Activated B cell treated with CpG ODN at 0.5 μM for 24 hours (primary cell): ENCODE data around the gene SERPINA1. TPM values are rescaled to one million over a fixed set of nuclear protein-coding genes. Genes with fewer than 3 reads are reported as not detected.
A peak's percentile ranks its signal among the peaks of the same experiment; 100 is the strongest.
"Not testable (repeated sequence)": the region's sequence is repeated elsewhere in the genome, so short reads cannot be mapped to it uniquely, and the experiment has no call there.

Experiments
- ATAC-seq: fragments of 200-7000 bp; cut with Tn5 transposase; one replicate; pipeline ENCODE4 v1.10.0; 2021; ENCODE audit warnings: low read depth, mild to moderate bottlenecking, moderate library complexity
- CTCF ChIA-PET: fragments of 350-600 bp; sonication (Branson Sonifier 250); formaldehyde crosslinking; loops from one replicate; lab custom pipeline; 2021; ENCODE audit warnings: antibody characterized with exemption; lab: Charles Lee
- POLR2A ChIA-PET: fragments of 350-600 bp; sonication (Branson Sonifier 250); formaldehyde crosslinking; loops from one replicate; lab custom pipeline; 2021; ENCODE audit warnings: antibody characterized with exemption; lab: Charles Lee
- DNase-seq: peaks from one replicate; pipeline ENCODE4 v3.0.0; 2022
- H3K27ac Mint-ChIP-seq: one replicate; pipeline ENCODE4 v1.8.0; 2020; ENCODE audit warnings: mixed read lengths
- H3K27me3 Mint-ChIP-seq: one replicate; pipeline ENCODE4 v1.8.0; 2021; ENCODE audit warnings: mixed read lengths
- H3K36me3 Mint-ChIP-seq: one replicate; pipeline ENCODE4 v1.8.0; 2021; ENCODE audit warnings: low read depth, mixed read lengths
- H3K4me1 Mint-ChIP-seq: one replicate; pipeline ENCODE4 v1.8.0; 2021; ENCODE audit warnings: mixed read lengths
- H3K4me3 Mint-ChIP-seq: one replicate; pipeline ENCODE4 v1.8.0; 2020; ENCODE audit warnings: mild to moderate bottlenecking, mixed read lengths
- H3K9me3 Mint-ChIP-seq: one replicate; pipeline ENCODE4 v1.8.0; 2020; ENCODE audit warnings: mixed read lengths
- intact Hi-C: fragments of 100-400 bp; cut with micrococcal nuclease; formaldehyde crosslinking; loops from one replicate; pipeline ENCODE4 v1.15.1; 2024
- total RNA-seq: library from RNA; stranded (reverse); gene quantifications from 2 replicates; pipeline ENCODE4 v1.2.3, GENCODE V29; 2022
- TF ChIP-seq, protein P1 (sequence below): fragments of 200-600 bp; IDR thresholded peaks from one replicate; pipeline ENCODE4 v1.8.0; 2022; ENCODE audit warnings: antibody characterized with exemption, mild to moderate bottlenecking

Gene SERPINA1
- total RNA-seq, 1 donor from 2014 or later = 0.31 TPM

DNA sequence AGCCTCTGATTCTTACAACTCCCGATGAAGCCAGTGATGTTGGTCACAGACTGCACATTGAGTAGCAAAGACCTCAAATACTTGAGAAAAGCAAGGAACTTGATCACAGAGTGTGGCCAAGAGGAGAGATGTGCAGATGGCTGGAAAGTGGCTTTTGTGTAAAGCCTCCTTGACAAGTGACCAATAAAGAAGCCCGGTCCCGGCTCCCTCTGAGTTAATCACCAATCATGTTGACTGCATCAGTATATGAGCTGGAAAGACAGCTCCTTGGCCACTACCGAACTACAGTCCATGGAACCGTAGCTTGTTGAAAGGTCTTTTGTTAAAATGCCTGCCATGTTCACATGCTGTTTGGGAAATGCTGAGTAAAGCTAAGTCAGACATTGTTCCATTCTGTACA is 41.6 kb downstream of the SERPINA1 start:
- peak overlapping the region; percentile 82 for H3K27ac Mint-ChIP-seq
- no peak overlapping the region for H3K4me3 Mint-ChIP-seq
- H3K27me3 Mint-ChIP-seq = peaks cover 1% of the 10 kb centered on the region
- no peaks in the 10 kb centered on the region for H3K36me3 Mint-ChIP-seq
- intact Hi-C loops = no loop called here
- ChIA-PET POLR2A (interaction anchor here (0.8 kb wide), 1 partner anchor 1279 kb away, joined by 3 read pairs; no protein-coding TSS in a partner anchor), CTCF (no interaction called here)
- TF ChIP-seq, protein P1, sequence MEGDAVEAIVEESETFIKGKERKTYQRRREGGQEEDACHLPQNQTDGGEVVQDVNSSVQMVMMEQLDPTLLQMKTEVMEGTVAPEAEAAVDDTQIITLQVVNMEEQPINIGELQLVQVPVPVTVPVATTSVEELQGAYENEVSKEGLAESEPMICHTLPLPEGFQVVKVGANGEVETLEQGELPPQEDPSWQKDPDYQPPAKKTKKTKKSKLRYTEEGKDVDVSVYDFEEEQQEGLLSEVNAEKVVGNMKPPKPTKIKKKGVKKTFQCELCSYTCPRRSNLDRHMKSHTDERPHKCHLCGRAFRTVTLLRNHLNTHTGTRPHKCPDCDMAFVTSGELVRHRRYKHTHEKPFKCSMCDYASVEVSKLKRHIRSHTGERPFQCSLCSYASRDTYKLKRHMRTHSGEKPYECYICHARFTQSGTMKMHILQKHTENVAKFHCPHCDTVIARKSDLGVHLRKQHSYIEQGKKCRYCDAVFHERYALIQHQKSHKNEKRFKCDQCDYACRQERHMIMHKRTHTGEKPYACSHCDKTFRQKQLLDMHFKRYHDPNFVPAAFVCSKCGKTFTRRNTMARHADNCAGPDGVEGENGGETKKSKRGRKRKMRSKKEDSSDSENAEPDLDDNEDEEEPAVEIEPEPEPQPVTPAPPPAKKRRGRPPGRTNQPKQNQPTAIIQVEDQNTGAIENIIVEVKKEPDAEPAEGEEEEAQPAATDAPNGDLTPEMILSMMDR = no peak
- H3K4me1 Mint-ChIP-seq = peaks cover 20% of the 10 kb centered on the region
- DNase-seq (no peak), ATAC-seq (no peak)
- H3K9me3 Mint-ChIP-seq = peaks cover 2% of the 10 kb centered on the region

DNA sequence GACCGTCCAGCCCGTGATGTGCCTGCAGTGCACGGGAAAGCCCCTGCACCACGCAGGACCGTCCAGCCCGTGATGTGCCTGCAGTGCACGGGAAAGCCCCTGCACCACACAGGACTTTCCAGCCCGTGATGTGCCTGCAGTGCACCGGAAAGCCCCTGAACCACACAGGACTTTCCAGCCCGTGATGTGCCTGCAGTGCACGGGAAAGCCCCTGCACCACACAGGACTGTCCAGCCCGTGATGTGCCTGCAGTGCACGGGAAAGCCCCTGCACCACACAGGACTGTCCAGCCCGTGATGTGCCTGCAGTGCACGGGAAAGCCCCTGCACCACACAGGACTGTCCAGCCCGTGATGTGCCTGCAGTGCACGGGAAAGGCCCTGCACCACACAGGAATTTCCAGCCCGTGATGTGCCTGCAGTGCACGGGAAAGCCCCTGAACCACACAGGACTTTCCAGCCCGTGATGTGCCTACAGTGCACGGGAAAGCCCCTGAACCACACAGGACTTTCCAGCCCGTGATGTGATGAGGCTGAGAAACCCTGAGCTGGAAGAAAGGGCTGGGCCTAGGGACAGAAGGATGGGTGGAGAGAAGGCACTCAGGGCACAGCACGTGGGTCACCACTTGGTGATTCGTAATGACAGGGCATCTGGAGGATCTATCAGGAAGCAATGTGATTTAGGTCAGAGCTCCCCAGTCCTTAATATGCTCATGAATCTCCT is 42.2 kb downstream of the SERPINA1 start:
- H3K4me3 Mint-ChIP-seq, CTCF ChIA-PET, H3K9me3 Mint-ChIP-seq, H3K27me3 Mint-ChIP-seq, H3K36me3 Mint-ChIP-seq, intact Hi-C loops, DNase-seq: not testable (repeated sequence)
- peak; percentile 83 for ATAC-seq
- Mint-ChIP-seq H3K4me1 (peaks cover 20% of the 10 kb centered on the region), H3K27ac (peak overlapping the region; percentile 82)
- POLR2A ChIA-PET = interaction anchor here (0.8 kb wide), 1 partner anchor 1278 kb away, joined by 3 read pairs; no protein-coding TSS in a partner anchor

DNA sequence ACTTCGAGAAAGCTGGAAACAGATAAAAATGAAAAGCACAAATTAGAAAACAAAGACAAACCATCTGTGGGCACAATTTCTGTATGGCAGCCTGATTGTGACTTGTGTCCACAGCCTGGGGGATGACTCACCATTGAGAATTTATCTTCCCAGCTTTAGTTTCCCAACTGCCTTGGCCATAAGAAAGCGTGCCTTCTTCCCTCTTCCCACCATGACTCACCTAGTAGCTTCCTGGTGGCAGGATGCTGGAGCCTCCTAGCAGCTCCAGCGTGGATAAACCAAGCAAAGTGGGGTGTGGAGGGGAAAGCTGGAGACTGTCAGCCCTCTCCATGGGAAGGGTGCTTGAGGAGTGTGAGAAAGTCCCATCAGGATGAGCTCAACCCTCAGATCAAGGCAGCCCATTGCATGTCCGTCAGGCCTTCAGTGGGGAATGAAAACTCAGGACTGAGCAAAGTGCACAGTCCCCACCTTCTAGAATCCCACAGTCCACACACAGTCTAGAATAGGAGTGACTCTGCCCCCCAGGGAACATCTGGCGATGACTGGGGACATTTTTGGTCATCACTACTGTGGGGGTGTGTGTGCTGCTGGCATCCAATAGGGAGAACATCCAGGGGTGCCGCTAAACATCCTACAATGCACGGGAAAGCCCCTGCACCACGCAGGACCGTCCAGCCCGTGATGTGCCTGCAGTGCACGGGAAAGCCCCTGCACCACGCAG is 42.9 kb downstream of the SERPINA1 start:
- DNase-seq (no peak), ATAC-seq (peak; percentile 34)
- Mint-ChIP-seq H3K27me3 (peaks cover 5% of the 10 kb centered on the region), H3K4me1 (peaks cover 20% of the 10 kb centered on the region), H3K27ac (peak overlapping the region; percentile 11), H3K9me3 (no peaks in the 10 kb centered on the region), H3K36me3 (no peaks in the 10 kb centered on the region), H3K4me3 (no peak overlapping the region)
- CTCF ChIA-PET = no interaction called here
- POLR2A ChIA-PET = no interaction called here
- intact Hi-C loops = no loop called here
- TF ChIP-seq, protein P1 = no peak

DNA sequence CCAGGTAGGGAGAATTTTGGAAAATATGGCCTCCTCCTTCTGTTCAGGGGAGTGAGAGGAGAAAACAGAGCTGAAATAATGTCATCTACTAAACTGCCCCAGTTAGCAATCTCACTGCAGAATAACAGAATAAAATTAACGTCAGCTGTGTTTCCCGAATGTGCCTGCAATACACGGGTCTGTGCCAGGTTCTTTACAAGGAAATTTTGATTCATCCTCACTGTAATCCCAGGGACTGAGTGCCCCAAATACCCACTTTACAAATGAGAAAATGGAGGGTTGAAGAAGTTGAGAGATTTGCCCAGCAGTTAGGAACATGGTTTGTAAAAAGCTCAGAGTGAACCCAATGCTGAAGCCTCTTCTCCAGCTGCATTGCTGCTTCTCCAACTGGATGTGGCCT is 44.0 kb downstream of the SERPINA1 start:
- CTCF ChIA-PET = no interaction called here
- DNase-seq (no peak), ATAC-seq (no peak)
- POLR2A ChIA-PET = no interaction called here
- peaks cover 20% of the 10 kb centered on the region for H3K4me1 Mint-ChIP-seq
- TF ChIP-seq, protein P1 = no peak
- no peaks in the 10 kb centered on the region for H3K36me3 Mint-ChIP-seq
- H3K9me3 Mint-ChIP-seq = no peaks in the 10 kb centered on the region
- peak overlapping the region; percentile 36 for H3K27ac Mint-ChIP-seq
- H3K27me3 Mint-ChIP-seq = peaks cover 5% of the 10 kb centered on the region
- no peak overlapping the region for H3K4me3 Mint-ChIP-seq
- intact Hi-C loops = no loop called here

DNA sequence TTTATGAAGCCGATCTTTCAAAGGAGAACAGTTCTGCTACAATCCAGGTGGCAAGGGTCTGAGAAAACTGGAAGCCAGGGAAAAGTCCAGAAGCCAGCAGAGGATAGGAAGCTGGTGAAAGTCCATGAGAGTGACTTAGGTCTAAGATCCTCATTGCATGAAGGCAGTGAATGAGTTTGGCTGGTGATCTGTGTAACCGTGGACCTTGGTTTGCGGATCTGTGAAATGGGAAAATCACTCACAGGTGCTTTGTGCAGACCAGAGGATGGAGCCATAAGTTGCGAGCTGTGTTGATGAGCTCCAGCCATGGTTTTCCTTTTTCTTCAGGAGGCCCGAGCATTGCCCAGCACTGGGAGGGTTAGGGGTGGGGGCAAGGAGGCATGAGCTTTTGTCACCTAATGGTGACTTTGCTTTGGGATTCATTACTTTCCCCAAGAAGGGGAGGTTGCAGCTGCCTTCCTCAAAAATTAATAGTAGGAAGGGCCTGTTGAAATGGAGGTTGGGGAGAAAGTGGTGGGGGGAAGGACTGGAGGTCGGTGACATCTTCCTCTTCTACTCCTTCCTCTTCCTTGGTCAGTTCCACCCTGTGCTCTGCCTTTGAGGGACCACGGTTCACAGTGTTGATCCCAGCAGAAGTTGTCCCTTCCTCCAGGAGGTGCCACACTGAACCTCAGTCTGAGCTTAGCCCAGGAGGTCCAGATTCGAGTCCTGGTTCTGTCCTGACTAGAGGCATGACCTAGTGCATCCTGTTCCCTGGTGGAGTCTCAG is 45.0 kb downstream of the SERPINA1 start:
- intact Hi-C loops = no loop called here
- H3K4me3 Mint-ChIP-seq = no peak overlapping the region
- POLR2A ChIA-PET = no interaction called here
- TF ChIP-seq, protein P1 = no peak
- CTCF ChIA-PET = no interaction called here
- peaks cover 3% of the 10 kb centered on the region for H3K9me3 Mint-ChIP-seq
- H3K27me3 Mint-ChIP-seq = peaks cover 5% of the 10 kb centered on the region
- DNase-seq = no peak
- no peak overlapping the region for H3K27ac Mint-ChIP-seq
- H3K4me1 Mint-ChIP-seq = peaks cover 20% of the 10 kb centered on the region
- ATAC-seq = no peak
- H3K36me3 Mint-ChIP-seq = no peaks in the 10 kb centered on the region
